HG02870 (cell line): ENCODE measurements around the gene ZDHHC4.
"Not testable (repeated sequence)": the region's sequence is repeated elsewhere in the genome, so short reads cannot be mapped to it uniquely, and the experiment has no call there.

Experiments used
- ATAC-seq: cut with Tn5 transposase; IDR thresholded peaks from one replicate; pipeline ENCODE4 v1.9.1; 2021; ENCODE audit warnings: mild to moderate bottlenecking, moderate library complexity; ENCODE audit not compliant: unreplicated experiment

ZDHHC4 gene

DNA sequence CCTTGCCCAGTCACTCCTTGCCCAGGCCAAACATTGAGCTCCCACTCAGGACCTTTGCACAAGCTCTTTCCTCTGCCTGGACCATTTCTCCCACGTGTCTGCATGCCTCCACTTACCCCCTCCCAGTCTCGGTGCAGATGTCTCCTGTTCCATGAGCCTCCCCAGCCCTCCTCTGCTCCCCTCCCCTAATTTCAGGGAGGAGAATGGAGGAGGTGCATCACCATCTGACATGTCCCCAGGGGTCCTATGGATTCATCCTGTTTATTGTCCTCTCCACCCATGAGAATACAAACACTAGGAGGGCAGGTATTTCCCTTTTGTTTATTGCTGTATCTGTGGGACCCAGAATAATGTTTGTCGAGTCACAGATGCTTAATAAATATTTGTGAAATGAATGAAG is 17.4 kb upstream of the ZDHHC4 start:
- ATAC-seq: no peak

DNA sequence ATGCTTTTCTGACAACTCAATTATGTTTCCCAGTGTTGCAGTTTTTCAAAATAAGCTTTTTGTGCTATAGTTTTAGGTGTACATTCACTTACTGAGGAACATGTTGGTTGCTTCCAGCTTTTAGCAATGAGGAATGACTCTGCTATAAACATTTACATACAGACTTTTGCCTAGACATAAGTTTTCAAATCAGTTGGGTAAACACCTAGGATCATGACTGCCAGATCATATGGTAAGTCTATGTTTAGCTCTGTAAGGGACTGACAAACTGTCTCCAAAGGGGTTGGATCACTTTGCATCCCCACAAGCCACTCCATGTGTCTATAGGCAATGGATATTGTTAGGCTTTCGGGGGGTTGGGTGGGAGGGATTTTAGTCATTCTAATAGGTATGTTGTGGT is 15.1 kb upstream of the ZDHHC4 start:
- no peak for ATAC-seq

DNA sequence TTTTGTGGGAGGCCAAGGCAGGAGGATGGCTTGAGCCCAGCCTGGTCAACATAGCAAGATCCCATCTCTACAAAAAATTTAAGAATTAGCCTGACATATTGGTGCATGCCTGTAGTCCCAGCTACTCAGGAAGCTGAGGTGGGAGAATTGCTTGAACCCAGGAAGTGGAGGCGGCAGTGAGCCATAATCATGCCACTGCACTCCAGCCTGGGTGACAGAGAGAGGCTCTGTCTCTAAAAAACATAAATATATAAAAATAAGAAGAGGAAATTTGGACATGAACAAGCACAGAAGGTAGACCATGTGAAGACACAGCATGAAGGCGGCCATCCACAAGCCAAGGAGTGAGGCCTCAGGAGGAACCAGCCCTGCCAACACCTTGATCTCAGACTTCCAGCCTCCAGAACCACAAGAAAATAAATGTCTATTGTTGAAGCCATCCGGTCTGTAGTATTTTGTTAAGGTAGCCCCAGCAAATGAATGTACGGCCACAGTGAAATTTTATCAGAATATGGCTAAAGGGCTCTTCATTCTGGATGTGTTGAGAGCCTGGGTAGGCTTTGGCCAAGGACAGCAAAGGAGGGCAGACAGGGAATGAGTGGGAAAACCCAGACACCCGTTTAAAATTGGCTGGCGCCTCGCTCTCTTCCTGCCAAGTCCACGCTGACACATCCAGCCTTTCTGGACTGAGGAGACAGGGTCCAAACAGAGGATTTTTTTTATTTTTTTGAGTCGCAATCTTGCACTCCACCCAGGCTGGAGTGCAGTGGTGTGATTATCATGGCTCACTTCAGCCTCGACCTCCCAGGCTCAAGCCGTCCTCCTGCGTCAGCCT is 13.1 kb upstream of the ZDHHC4 start:
- no peak for ATAC-seq

DNA sequence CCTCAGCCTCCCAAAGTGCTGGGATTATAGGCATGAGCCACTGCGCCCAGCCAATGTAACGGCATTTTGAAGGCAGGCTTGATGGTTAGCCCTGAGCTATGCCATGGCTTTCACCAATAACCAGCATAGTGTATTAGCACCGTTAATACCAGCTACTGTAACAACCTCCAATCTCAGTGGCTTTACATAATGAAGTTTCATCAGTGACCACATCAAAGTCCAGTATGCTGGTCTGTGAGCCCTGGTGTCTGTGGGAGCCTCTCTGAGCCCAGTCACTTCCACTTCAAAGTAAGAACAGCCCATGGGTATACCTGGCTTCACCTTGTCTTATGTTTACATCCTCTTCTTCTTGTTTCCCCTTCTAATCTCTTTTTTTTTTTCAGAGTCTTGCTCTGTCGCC is 11.6 kb upstream of the ZDHHC4 start:
- no peak for ATAC-seq

DNA sequence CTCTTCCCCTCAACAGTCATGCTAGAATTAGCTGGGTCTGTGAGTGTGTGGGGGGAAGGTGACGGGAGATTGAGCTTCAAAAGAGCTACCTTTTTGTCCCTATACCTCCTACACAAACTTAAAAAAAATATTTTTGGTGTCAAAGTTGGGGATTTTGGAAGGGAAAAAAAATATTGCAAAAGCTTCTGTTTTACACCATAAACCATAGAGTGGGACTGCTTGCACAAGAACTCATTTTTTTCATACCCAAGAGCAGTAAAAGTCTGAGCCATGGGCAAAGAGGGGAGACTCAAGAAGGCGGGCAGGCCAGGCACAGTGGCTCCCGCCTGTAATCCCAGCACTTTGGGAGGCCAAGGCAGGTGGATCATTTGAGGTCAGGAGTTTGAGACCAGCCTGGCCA is 9.4 kb upstream of the ZDHHC4 start:
- ATAC-seq: no peak

DNA sequence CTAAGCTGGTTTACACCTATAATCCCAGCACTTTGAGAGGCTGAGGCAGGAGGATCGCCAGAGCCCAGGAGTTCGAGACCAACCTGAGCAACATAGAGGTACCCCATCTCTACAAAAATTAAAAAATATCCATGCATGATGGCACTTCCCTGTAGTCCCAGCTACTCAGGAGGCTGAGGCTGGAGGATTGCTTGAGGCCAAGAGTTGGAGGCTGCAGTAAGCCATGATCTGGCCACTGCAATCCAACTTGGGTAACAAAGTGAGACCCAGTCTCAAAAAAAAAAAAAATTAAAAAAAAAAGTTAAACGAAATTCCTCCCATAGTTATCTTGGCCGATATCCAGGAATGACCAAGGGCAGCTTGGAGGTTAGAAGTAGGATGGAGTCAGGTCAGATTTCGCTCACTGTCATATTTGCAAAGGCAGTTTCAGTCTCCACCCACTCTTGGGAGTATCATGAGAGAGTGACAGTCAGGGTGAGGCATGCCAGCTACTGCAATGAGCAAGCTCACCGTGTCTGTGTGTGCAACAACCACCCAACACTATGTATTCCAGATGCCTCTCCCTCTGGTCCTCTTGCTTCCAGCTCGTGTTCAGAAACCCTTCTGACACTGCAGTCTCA is 6.0 kb upstream of the ZDHHC4 start:
- no peak for ATAC-seq

DNA sequence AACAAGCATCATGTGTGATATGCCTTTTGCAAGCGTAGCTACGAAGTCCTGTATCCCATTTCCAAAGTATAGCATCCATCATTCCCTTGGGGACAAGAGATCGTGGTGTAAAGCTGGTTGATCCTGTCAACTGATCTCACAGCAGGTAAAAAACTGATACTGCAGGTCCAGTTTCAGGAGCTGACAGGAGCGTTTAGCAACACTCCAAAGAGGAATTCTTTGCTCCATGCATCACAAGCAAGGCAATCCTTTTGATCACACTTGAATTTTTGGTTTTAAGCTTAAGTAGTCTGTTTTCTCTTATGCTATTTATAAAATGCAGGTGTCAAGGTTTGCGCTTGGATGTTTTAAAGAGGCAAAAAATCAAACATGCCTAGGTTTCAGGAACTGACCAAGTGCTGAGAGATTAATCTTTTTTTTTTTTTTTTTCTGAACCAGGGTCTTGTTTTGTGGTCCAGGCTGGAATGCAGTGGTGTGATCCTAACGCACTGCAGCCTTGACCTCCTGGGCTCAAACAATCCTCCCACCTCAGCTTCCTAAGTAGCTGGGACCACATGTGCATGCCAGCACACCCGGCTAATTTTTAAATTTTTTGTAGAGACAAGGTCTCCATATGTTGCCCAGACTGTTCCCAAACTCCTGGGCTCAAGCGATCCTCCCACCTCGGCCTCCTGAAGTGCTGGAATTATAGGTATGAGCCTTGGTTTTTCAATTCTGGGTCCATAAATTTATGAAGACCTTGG is 1.8 kb upstream of the ZDHHC4 start:
- no peak for ATAC-seq

DNA sequence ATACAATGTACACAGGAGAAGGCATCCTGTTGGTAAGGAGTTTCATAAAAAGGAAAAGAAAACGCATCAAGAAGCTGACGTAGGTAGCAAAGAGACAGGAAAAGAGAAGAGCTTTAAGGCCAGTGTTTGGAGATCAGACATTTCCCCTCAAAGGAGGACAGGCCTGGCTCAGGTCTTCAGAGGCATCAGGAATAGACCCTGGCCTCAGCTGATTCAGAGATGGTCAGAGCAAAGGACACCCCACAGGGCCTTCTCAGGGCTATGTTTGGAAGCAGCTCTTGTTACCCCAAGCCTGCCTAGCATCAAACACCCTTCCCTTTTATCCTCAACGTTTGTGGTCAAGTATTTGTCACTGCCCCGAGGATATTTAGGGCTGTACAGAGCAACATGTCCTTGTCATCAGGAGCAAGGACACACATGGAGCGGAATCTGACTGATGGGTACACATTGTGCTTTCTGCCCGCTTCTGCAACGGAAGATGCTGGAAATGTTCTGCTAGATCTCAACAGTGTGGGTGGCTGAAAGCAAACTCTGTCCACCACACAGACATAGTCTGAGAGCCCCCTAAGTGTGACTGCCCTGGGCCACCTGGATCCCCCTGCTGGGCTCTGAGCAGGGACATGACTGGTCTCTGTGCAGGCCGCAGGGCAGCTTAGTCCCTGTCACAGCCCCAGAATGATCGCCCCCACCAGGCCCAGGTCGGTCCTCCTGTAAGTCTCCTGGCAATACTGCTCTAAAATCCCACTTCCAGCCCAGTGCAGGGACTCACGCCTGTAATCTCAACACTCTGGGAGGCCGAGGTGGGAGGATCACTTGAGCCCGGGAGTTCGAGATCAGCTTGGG is 1.0 kb upstream of the ZDHHC4 start:
- ATAC-seq: no peak

DNA sequence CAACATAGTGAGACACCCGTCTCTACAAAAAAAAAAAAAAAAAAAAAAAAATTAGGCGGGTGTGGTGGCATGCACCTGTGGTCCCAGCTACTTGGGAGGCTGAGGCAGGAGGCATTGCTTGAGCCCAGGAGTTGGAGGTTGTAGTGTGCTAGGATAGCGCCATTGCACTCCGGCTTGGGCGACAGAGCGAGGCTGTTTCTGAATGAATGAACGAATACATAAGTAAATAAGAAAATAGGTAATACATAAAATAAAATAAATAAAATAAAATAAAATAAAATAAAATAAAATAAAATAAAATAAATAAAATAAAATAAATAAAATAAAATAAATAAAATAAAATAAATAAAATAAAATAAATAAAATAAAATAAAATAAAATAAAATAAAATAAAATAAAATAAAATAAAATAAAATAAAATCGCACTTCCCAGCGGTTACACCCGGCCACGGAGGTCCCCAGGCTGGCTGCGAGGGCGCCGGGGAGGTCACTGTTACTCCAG is 336 bp upstream of the ZDHHC4 start:
- not testable (repeated sequence) for ATAC-seq

DNA sequence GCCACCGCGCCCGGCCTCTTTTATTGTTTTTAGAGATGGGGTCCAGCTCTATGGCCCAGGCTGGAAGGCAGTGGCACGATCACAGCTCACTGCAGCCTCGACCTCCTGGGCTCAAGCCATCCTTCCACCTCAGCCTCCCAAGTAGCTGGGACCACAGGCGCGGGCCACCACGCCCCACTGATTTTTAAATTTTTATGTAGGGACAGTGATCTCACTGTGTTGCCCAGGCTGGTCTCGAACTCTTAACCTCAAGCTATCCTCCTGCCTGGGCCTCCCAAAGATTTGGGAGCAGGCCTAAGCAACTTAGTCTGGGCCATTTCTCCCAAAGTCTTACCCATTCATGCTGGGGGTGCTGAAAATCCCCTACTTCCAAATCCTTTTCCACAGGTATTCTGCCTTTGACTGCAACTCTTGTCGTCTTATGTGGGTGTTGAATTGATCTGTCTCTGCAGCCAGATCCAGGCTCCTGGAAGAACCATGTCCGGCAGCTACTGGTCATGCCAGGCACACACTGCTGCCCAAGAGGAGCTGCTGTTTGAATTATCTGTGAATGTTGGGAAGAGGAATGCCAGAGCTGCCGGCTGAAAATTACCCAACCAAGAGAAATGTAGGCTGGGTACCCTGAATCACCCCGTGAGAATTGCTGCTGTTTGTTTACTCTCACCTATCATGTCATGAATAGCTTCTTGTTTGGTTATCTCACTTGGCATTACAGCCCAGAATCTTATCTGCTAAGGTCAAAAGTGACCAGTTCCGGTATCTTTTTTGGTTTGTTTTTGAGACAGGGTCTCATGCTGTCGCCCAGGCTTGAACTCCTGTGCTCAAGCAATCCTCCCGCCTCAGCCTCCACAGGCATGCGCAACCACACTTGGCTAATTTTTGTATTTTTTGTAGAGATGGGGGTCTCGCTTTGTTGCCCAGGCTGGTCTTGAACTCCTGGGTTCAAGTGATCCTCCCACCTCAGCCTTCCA is 1.1 kb downstream of the ZDHHC4 start:
- ATAC-seq: no peak

DNA sequence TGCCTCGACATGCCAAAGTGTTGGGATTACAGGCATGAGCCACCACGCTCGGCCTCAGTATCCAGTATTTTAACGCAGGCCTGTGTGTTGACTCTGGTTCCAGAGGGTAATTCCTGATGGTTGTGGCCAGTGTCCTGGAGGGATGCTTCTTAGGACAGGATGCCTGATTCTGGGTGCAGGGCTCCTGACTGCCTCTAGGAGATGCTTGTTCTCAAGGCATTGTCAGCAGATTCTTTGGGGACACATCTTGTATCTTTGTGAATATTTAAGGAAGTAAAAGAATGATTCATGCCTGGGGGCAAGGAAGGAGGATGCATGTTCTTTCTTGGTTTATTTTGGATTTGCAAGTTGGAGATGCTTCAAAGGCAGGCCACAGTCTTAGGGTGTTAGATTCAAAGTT is 2.2 kb downstream of the ZDHHC4 start:
- ATAC-seq: no peak

DNA sequence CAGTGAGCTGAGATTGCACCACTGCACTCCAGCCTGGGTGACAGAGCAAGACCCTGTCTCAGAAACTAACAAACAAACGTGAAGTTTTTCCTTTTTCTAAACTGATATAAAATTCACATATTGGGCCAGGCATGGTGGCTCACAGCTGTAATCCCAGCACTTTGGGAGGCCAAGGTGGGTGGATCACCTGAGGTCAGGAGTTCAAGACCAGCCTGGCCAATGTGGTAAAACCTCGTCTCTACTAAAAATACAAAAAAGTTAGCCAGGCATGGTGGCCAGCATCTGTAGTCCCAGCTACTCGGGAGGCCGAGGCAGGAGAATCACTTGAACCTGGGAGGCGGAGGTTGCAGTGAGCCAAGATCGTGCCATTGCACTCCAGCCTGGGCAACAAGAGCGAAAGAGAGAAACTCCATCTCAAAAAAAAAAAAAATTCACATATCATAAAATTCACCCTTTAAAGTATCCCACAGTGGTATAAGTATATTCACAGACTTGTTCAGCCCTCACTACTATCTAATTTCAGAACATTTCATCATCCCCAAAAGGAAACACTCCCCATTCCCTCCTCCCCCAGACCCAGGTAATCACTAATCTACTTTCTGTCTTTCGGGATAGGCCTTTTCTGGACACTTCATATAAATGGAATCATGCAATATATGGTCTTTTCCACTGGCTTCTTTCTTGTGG is 8.6 kb downstream of the ZDHHC4 start:
- ATAC-seq: not testable (repeated sequence)

DNA sequence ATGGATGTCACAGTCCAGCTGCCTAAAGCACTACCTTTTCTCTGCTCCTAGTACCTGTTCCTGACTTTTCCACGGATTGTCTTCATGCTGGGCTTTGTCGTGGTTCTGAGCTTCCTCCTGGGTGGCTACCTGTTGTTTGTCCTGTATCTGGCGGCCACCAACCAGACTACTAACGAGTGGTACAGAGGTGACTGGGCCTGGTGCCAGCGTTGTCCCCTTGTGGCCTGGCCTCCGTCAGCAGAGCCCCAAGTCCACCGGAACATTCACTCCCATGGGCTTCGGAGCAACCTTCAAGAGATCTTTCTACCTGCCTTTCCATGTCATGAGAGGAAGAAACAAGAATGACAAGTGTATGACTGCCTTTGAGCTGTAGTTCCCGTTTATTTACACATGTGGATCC is 11.3 kb downstream of the ZDHHC4 start:
- no peak for ATAC-seq

DNA sequence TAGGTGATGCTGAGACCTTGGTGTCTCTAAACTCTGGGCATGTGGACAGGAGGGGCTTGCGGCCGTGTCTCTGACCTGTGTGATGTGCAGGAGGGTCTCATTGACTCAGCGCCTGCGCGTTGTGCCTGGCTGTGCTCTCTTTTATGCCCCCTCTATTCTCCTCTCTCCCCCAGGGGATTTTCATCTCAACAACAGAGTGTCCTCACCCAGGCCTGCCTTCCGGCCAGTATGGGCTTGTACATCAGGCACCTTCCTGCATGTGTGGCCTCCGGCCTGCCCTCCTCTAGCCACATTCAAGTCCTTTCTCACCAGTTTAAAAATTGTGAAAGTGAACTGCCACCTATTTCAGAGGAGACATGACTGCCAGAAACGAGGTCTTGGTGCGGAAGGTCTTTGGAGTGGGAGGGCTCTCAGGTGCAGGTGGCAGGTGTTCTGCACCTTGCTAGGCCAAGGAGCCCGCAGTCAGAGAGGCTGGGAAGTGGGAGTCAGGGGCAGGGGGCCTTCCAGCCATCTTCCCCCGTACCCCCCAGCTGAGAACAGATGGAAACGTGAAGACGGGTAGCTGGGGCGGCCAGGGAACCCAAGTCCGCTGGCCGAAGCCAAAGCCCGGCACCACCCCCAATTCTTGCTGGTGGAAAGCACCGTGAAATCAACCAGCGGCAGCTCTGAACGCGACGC is 12.0 kb downstream of the ZDHHC4 start:
- ATAC-seq: no peak

DNA sequence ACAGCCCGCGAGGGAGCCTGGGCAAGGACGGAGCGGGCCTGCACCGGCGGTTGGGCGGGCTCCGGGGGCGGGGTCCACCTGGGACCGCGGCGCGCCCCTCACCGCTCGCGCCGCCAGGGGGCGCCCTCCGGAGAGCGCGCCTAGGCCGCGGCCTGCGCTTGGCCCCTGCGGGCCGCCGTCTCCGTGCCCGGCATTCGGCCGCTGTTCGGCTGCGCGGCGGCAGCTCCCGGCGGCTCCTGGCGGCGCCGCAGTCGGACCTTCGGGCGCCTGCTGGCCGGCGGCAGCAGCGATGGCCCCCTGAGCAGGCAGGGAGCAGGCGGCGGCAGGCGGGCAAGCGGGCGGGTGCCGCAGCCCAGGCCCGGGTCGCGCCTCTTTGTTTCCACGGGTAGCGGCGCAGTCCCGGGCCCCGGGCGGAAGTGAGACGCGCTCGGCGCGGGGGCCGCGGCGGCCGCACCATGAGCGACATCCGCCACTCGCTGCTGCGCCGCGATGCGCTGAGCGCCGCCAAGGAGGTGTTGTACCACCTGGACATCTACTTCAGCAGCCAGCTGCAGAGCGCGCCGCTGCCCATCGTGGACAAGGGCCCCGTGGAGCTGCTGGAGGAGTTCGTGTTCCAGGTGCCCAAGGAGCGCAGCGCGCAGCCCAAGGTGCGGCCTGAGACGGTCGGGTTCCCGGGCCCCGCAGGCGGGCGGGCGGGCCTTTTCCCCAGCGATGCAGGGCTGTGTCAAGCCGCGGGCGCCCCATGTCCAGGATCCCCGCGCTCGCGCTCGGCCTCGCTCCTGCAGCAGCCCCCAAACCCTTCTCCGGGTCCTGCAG is 12.8 kb downstream of the ZDHHC4 start, which contains the start of gene INTS15:
TSS of gene INTS15 (plus strand) at position 193 of the 816 bp plus-strand sequence. CDS start at position 456, 263 bp downstream.
- ATAC-seq: peak; percentile 81

DNA sequence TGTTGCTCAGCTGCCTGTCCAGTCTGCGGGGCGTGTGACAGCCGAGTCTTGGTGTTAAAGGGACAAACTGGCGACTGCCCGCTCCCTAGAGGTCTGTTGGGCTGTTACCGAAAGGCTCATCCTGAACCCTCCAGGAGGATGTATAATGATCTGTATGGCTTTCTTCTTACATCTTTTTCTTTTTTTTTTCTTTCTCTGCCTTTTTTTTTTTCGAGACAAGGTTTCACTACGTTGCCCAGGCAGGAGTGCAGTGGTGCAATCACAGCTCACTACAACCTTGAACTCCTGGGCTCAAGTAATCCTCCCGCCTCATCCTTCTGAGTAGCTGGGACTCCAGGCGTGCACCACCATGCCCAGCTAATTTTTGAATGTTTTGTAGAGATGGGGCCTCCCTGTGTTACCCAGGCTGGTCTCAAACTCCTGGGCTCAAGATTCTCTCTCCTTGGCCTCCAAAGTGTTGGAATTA is 13.4 kb downstream of the ZDHHC4 start:
- no peak for ATAC-seq

DNA sequence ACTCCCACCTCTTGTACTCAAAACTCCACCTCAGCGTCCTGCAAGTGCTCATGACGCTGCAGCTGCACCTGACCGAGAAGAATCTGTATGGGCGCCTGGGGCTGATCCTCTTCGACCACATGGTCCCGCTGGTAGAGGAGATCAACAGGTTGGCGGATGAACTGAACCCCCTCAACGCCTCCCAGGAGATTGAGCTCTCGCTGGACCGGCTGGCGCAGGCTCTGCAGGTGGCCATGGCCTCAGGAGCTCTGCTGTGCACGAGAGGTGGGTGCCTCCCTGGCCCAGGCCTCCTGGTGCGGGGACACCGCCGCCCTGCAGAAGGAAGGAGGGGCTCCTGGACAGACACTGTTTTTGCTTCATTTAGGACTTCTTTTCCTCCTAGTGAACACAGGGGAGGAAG is 22.8 kb downstream of the ZDHHC4 start:
- no peak for ATAC-seq
